SIG-M5 (cell line): ENCODE data around the gene RNF43.
"Not testable (repeated sequence)": the region's sequence is repeated elsewhere in the genome, so short reads cannot be mapped to it uniquely, and the experiment has no call there.

ENCODE experiments used
- DNase-seq: peaks from one replicate; lab custom pipeline; 2025; lab: John Stamatoyannopoulos, UW

The RNF43 gene

GRCh38 chr17:58409432-58409831 is 7.9 kb downstream of the RNF43 start:
- no peak for DNase-seq

- no peak for DNase-seq
Measured at GRCh38 chr17:58403311-58403710, 14.0 kb downstream of the RNF43 start.

DNA sequence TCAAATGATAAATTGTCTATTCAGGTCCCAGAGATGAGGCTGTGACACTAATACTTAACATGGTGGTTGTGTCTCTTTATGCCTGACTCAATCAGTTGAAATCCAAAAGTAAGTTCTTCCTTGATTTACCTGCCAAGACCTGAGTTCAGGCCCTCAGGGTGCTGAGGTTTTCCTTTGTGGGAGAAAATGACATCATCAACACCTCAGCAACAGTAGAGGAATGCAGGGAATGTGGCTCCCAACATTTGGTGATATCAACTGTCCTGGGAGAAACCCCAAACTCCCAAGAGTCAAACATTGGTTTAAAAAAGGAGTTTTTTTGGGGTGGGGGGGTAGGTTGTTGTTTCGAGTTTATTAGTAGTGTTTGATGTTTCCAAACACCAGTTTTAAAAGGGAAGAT is 14.7 kb downstream of the RNF43 start:
- DNase-seq, result no peak

- no peak for DNase-seq
Measured at GRCh38 chr17:58402047-58402446, 15.3 kb downstream of the RNF43 start.

DNA sequence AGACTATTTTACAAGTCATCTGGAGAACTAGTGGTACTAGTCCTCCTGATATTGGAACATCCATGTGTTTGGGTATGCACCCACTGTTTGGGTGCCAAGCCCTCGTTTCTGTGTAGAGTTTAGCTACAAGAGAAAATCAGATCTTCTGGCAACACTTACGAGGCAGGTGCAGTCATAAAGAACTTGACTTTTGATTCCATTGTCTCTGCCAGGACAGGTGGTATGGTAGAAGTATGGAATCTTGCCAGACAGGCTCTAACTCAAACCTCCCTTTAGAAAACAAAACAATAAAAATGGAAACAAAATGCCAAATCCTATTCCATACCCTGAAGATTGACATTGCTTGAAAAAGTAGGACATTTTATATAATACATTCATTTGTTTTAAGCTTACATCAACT is 16.0 kb downstream of the RNF43 start:
- DNase-seq, result no peak

DNA sequence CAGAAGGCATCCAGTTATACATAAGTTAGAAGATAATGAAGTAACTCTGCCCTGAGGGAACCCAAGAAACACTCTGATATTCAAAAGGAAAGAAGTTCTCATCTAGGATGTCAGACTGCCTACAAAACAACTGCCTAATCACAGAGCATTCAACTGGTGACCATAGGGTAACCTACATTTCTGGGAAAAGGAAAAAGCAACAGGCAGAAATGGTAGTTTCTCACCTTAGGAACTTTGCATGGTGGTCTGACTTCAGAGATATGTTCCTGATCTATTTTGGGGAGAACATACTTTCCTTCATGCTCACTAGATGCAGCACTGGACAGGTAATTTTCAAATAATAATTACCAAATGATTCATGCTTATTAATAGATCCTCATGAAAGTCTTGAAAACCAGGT is 16.5 kb downstream of the RNF43 start:
- no peak for DNase-seq

DNA sequence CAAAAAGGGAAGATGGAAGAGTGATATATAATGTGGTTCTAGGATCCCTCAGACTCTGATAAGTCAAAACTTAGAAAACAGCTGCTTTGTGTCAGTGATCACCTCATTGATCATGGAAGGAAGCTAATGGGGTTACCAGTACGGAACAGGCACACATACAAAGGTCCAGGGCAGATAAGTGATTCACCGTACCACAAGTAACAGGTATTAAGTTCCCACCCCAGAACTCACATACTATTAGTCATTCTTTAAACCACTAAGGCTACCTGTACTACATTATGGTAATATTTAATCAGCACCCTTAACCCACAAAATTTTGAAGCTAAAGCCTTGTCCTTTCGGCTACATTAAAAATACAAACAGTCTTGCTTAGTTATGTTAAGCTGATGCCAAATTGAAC is 17.4 kb downstream of the RNF43 start:
- no peak for DNase-seq

DNA sequence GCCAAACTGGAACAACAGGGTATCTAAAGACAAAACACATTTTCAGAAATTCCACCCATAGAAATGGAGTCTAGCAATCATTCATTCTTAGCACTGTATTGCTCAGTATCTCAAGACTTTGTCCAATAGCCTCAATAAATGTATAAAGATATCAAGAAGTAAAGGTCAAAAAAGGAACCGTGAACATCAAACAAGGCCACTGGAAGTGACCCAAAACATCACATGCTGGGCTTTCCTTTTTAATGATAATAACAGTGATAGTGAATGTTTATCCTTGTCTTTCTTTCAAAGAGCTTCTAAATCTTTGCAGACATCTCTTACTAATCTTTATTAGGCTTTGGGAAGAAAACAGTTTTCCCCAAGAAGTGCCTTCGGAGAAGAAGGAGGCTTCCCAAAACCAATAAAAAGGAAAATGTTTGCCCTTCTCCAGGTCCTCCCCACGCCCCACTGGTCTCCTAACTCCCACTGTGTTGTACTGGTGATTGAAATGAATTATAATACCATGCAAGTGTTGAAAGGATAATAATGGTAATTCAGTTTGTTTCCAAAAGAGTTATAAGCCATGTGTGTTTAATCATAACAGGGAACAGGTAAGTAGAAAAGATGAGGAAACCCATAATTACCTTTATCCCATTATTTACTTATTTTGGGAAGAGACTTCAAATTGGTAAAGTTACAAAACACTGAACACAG is 18.6 kb downstream of the RNF43 start:
- DNase-seq, result no peak

DNA sequence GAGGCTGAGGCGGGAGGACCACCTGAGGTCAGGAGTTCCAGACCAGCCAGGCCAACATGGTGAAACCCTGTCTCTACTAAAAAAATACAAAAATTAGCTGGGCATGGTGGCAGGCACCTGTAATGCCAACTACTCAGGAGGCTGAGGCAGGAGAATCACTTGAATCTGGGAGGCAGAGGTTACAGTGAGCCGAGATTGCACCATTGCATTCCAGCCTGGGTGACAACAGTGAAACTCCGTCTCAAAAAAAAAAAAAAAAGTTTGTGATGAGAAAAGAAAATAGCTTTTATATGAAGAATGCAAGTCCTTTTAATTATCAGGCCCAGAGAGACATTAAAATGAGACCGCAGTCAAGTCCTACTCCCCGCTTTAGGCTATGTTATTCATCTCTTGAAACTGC is 19.9 kb downstream of the RNF43 start:
- not testable (repeated sequence) for DNase-seq

- no peak for DNase-seq
Measured at GRCh38 chr17:58396173-58396572, 21.2 kb downstream of the RNF43 start.

DNA sequence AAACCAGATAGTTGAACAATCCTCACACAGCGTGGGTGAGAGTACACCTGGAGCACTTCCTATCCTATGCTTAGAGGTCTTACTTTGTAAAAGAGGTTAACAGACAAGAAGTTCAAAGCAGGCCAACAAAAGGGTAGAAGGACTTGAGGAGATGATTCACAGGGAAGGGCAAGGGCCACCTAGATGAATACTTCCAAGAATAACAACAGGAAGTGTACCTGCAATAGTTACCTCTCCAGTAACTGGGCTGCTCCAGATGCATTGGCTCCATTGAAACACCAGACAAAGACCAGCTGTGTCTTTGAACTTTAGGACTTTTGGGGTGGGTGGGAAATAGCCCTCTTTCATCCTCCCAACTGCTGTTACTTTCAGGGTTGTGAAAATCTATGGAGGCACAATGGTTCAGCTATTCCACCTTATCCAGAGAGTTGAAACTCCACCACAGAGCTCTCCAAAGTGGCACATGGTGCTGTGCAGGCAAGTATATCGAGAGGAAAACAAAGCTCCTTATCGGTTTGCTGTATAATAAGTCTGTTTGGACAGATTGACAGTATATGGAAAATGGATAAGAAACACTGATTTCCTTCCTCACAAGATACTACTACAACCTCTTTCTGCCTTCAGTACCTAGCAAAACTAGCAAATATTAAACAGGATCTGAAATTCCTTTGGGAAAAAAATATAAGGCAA is 22.7 kb downstream of the RNF43 start:
- DNase-seq, result no peak

DNA sequence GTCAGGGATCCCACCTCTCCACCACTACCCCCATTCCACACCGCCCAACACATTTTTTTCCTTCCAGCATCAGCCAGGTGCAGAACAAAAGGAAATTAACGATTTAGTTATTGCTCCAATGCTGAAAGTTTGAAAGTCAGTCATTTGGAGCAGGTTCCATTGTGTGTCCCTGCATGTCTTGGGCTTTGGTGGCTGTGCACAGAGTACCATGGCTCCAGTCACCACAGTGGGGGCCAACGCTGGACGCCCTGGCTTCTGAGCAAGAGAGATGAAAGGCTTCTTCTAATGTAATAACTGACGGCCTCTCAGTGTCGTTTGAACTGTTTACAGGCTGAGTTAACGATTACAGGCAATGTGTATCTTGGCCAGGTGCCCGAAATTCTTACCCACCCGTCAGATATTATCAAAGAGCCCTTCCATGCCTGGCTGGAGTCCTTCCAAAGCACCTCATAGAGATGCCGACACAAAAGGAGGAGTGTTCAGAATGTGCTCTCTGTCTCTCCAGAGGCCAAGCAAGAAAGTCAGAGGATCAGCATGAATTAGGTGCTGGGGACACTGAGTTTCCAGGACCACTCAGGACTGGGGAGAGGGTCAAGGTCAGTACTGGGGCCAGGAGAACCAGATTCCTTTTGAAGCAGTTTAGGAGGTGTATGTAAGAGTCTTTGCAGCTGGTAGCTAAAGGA is 25.9 kb downstream of the RNF43 start:
- no peak for DNase-seq

- no peak for DNase-seq
Measured at GRCh38 chr17:58390884-58391283, 26.4 kb downstream of the RNF43 start.

DNA sequence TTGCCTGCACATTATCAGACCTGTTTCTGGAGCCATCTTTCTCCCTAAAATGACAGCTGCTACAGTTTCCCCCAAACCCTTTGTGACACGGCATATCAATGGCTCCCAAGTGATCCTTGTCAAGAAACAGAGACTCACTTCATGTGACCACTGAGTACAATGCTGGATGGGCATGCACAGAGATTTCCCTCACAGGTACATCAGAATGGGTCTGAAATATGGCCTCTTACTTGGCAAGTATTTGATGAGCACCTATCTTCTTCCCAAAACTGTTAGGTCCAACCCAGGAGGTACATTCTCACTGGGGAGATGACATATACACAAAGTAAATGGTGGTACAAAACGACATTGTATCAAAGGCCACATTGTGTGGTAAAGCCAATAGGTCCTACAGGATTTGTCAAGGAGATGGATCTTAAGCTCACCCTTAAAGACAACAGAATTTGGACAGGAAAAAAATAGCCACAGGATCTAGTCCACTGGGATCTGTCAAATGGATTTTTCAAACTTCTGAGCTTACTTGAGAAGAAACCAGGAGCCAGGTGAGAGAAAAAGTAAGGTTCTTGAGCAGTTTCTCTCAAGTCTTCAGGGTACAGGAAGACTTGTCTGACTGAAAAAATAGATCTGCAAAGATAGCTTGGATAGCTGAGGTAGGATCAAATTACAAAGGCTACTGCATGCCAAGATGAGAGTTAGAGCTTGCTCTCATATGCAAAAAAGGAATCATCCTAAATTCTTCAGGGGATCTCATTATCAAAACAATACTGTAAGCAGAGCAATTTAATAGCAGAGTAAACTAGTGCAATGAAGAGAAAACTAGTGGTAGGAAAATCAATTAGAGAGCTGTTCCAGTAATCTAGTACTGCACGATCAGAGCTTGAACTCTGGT is 28.8 kb downstream of the RNF43 start:
- DNase-seq, result no peak

DNA sequence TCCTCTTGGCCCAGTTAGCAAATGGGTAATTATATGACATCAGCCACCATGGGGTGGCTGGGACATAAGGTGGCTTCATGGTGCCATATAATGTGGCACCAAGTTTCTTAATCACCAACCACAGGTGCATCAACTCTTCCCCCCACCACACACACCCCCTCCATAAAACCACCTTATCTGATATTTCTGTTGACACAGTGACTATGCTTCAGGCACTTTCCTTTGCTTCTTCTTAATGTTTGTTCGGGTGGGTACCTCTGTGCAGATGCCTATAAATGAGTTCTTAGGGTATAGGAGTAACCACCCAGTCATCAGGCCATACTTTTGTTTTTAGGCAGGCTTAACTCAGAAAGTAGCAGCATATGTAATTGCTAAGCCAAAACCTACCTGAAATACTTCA is 29.5 kb downstream of the RNF43 start:
- DNase-seq, result no peak

DNA sequence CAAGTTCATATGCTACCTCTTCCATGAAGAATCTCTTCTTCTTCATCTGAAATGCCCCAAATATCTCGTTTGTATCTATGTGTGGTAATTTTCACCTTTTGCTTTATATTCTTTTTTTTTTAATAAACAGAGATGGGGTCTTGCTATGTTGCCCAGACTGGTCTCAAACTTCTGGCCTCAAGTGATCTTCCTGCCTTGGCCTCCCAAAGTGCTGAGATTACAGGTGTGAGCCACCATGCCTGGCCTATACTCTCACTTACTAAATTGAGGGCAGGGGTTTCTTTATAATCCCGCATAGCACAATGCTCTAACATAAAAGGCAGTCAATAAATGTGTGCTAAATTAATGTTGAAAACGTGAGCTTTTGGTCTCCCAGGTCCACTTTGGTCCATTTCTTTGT is 30.6 kb downstream of the RNF43 start:
- DNase-seq, result no peak

GRCh38 chr17:58385359-58385899 is 31.9 kb downstream of the RNF43 start:
- DNase-seq, result no peak

GRCh38 chr17:58384897-58385296 is 32.4 kb downstream of the RNF43 start:
- no peak for DNase-seq

- DNase-seq, result no peak
Measured at GRCh38 chr17:58383892-58384462, 33.4 kb downstream of the RNF43 start.

- no peak for DNase-seq
Measured at GRCh38 chr17:58382872-58383242, 34.5 kb downstream of the RNF43 start.

GRCh38 chr17:58382108-58382871 is 35.0 kb downstream of the RNF43 start:
- DNase-seq, result no peak
